IPS-15b (cell line): ENCODE results near the gene P3H3.

Experiments used
- H3K27me3 ChIP-seq: one replicate; pipeline ENCODE4 v1.6.1; 2013; ENCODE audit warnings: low read length; ENCODE audit not compliant: control insufficient read depth, insufficient read depth
- H3K36me3 ChIP-seq: one replicate; pipeline ENCODE4 v1.6.1; 2013; ENCODE audit warnings: low read length; ENCODE audit not compliant: control insufficient read depth, insufficient read depth
- H3K4me1 ChIP-seq: one replicate; pipeline ENCODE4 v1.6.1; 2013; ENCODE audit warnings: mild to moderate bottlenecking, low read length; ENCODE audit not compliant: control insufficient read depth, insufficient read depth
- H3K4me3 ChIP-seq: one replicate; pipeline ENCODE4 v1.5.1; 2013; ENCODE audit warnings: low read depth, low read length
- H3K9ac ChIP-seq: one replicate; pipeline ENCODE4 v1.6.1; 2013; ENCODE audit warnings: low read depth, mild to moderate bottlenecking, low read length
- H3K9me3 ChIP-seq: one replicate; pipeline ENCODE4 v1.6.1; 2013; ENCODE audit warnings: mild to moderate bottlenecking, low read length; ENCODE audit not compliant: control insufficient read depth, insufficient read depth

Gene P3H3

DNA sequence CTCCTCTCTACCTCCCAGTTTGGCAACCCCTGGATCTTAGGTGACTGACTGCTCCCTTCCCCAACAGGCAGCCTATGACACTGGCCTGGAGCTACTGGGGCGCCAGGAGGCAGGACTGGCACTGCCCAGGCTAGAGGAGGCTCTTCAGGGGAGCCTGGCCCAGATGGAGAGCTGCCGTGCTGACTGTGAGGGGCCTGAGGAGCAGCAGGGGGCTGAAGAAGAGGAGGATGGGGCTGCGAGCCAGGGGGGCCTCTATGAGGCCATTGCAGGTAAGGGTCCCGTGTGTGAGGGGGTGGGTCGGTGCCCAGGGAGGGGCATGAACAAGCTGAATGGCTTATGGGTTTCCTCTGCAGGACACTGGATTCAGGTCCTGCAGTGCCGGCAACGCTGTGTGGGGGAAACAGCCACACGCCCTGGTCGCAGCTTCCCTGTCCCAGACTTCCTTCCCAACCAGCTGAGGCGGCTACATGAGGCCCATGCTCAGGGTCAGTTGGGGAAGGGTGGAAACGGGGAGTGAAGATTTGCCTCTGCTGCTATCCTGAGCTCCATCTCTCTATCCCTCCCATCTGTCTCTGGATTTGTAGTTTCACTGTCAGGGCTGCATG is 2.2 kb downstream of the P3H3 start:
- Histone ChIP-seq H3K36me3 (peaks cover 32% of the 10 kb centered on the region), H3K9ac (peak overlapping the region; percentile 77), H3K27me3 (peaks cover 9% of the 10 kb centered on the region), H3K4me1 (peaks cover 4% of the 10 kb centered on the region), H3K9me3 (no peaks in the 10 kb centered on the region), H3K4me3 (peak overlapping the region; percentile 82)

DNA sequence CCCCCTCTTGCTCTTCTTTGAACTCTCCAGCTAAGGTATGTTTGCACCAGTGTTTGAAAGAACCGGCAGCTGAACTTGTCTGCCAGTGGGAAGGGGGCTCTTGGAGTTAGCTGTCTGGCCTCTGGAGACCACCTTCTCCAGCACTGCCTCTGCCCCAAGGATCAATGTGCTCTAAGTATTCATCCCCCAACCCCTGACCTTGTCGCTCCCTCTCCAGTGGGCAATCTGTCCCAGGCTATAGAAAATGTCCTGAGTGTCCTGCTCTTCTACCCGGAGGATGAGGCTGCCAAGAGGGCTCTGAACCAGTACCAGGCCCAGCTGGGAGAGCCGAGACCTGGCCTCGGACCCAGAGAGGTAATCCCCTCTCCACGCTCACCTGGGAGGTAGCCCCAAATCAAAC is 2.8 kb downstream of the P3H3 start:
- no peak overlapping the region for H3K4me3 ChIP-seq
- no peaks in the 10 kb centered on the region for H3K9me3 ChIP-seq
- peaks cover 32% of the 10 kb centered on the region for H3K36me3 ChIP-seq
- no peak overlapping the region for H3K9ac ChIP-seq
- peaks cover 7% of the 10 kb centered on the region for H3K27me3 ChIP-seq
- H3K4me1 ChIP-seq: peaks cover 4% of the 10 kb centered on the region

DNA sequence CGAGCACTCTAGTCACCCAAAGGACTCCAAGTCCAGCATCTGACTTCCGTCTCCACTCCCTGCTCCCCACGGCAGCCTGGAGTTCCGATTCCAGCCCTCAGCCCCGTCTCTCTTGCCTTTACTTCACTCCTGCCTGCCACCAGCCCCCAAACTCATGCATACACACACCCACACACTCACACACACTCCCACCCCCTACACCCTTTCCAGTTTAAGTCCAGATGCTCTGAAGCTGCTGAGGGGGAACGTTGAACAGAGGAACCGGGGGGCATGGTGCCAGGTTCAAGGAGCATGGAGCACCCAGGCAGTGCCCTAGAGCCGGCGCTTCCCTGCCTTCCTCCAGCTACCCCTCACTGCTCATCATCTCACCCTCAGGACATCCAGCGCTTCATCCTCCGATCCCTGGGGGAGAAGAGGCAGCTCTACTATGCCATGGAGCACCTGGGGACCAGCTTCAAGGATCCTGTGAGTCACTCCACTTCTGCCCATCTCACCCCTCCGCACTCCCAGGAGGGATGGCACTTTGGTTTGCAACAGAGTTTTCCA is 3.3 kb downstream of the P3H3 start:
- no peaks in the 10 kb centered on the region for H3K9me3 ChIP-seq
- H3K27me3 ChIP-seq: peaks cover 2% of the 10 kb centered on the region
- H3K36me3 ChIP-seq: peaks cover 36% of the 10 kb centered on the region
- peaks cover 4% of the 10 kb centered on the region for H3K4me1 ChIP-seq
- H3K9ac ChIP-seq: no peak overlapping the region
- H3K4me3 ChIP-seq: no peak overlapping the region

DNA sequence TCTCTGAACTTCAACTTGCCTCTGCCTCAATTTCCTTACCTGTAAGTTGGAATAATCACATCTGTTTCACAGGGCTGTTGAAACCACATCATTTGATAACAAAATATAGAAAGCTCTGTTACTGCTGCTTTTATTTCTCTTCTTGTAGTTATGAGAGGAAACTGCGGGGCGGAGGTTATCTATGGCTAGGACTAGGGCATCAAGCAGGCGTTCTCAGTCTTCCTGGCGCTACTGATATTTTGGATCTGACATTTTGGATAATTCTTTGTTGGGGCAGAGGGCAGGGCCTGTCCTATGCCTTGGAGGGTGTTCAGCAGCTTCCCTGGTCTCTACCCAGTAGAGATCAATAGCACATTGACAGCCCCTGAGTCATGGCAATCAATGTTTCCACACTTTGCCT is 3.9 kb downstream of the P3H3 start:
- no peak overlapping the region for H3K9ac ChIP-seq
- H3K4me3 ChIP-seq: no peak overlapping the region
- no peaks in the 10 kb centered on the region for H3K9me3 ChIP-seq
- no peaks in the 10 kb centered on the region for H3K27me3 ChIP-seq
- H3K36me3 ChIP-seq: peaks cover 39% of the 10 kb centered on the region
- peaks cover 2% of the 10 kb centered on the region for H3K4me1 ChIP-seq

DNA sequence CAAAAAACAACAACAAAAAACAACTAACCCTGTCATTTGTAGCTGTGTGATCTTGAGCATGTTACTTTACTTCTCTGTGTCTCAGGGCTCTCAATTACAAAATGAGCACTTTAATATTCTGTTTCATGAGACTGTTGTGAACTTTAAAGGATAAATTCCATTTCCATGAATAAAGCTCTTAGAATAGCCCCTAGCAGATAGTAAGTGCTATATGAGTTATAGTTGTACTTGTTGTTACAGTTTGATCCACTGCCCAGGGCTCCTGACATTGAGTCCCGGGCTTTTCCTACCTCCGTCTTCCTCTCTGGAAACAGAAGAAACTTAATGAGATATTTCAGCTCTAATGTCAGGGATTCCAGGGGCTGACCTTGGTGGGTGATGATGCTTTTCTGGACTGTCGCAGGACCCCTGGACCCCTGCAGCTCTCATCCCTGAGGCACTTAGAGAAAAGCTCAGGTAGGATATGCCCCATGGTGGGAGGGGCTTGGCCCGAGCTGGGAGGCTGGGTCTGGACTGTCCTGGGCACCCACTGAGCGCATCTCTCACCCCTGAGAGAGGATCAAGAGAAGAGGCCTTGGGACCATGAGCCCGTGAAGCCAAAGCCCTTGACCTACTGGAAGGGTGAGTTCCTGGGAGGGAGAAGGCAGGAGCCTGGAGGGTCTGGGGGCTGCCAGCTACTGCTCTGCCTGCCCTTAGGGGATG is 5.1 kb downstream of the P3H3 start:
- Histone ChIP-seq H3K9me3 (no peaks in the 10 kb centered on the region), H3K27me3 (no peaks in the 10 kb centered on the region), H3K9ac (no peak overlapping the region), H3K4me3 (no peak overlapping the region), H3K4me1 (no peaks in the 10 kb centered on the region), H3K36me3 (peaks cover 51% of the 10 kb centered on the region)

DNA sequence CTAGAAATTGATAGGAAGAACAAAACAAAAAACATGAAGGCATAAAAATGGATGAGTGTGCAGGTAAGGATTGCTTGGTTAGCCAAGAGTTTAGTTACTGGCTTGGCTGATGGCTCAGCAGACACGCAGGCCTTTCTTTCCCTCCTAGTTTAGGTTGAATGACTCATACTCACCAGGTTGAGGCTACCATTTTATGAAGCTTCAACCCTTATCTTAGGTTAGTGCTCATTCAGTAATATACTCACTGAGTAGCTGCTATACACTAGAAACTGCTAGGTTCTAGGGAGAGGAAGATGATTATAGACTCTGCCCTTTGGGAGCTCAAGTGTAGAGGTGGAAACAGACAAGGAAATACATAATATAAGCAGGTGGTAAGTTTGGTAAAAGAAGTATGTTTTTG is 6.0 kb downstream of the P3H3 start:
- Histone ChIP-seq H3K27me3 (no peaks in the 10 kb centered on the region), H3K9me3 (no peaks in the 10 kb centered on the region), H3K4me3 (no peak overlapping the region), H3K36me3 (peaks cover 54% of the 10 kb centered on the region), H3K9ac (no peak overlapping the region), H3K4me1 (no peaks in the 10 kb centered on the region)

DNA sequence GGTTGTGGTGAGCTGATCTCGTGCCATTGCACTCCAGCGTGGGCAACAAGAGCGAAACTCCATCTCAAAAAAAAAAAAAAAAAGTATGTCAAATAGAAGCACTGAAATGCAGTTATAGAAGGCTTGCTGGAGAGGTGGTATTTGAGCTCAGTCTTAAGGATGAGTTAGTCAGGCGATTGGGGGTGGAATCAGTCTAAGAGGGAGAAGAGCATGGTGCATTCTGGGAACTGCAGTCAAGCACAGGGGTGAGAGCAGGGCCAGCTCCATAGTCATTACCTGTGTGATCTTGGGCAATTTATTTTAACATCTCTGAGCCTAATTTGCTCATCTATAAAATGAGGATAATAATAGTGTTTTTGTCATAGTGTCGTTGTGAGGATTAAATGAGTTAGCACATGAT is 6.7 kb downstream of the P3H3 start:
- H3K4me1 ChIP-seq: no peaks in the 10 kb centered on the region
- no peak overlapping the region for H3K9ac ChIP-seq
- no peaks in the 10 kb centered on the region for H3K9me3 ChIP-seq
- no peak overlapping the region for H3K4me3 ChIP-seq
- peaks cover 60% of the 10 kb centered on the region for H3K36me3 ChIP-seq
- H3K27me3 ChIP-seq: no peaks in the 10 kb centered on the region

DNA sequence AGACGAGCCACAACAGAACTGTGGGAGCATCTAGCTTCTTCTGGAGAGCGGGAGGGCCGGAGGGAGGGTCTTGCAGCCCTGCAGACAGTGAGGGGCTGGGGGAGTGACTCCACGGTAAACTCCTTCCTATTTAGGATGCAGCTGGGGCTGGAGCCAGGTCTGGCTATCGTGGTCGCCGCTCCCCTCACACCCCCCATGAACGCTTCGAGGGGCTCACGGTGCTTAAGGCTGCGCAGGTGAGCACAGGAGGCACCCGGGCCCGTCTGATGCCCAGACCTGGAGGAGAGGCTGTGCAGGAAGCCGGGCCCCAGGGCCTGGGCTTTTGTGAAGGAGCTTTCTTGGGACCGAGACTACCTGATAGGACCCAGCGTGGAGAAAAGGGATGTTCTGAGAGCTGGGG is 8.6 kb downstream of the P3H3 start:
- Histone ChIP-seq H3K9ac (no peak overlapping the region), H3K9me3 (no peaks in the 10 kb centered on the region), H3K36me3 (peaks cover 43% of the 10 kb centered on the region), H3K4me1 (no peaks in the 10 kb centered on the region), H3K4me3 (no peak overlapping the region), H3K27me3 (no peaks in the 10 kb centered on the region)

DNA sequence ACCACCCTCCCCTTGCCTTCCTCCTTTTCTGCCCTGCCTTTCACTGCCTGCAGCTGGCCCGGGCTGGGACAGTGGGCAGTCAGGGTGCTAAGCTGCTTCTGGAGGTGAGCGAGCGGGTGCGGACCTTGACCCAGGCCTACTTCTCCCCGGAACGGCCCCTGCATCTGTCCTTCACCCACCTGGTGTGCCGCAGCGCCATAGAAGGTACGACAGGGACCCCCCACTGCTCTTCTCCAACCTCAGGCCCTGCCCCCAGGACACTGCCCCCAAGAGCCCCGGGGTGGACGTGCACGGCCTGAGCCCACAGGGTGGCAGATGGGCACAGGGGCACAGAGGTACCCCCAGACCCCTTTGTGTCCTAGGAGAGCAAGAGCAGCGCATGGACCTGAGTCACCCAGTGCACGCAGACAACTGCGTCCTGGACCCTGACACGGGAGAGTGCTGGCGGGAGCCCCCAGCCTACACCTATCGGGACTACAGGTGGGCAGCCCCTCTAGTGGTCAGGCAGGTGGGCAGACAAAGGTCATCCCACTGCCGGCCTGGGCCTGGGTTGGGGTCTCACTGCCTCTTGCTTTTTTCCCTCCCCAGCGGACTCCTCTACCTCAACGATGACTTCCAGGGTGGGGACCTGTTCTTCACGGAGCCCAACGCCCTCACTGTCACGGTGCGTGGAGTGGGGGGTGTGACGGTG is 9.3 kb downstream of the P3H3 start:
- Histone ChIP-seq H3K36me3 (peaks cover 39% of the 10 kb centered on the region), H3K4me1 (no peaks in the 10 kb centered on the region)

DNA sequence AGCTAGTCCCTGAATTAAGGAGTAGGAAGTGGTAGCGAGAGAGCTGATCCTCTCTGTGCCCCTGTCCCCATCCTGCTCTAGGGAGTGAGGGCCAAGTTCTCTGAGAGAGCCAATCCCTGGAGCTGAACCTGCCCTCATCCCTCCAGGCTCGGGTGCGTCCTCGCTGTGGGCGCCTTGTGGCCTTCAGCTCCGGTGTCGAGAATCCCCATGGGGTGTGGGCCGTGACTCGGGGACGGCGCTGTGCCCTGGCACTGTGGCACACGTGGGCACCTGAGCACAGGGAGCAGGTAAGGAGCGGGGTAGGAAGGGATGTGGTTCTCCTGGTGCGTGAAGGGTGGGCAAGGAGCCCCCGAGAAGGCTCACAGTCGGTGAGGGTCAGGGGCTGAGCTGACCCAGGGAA is 10.6 kb downstream of the P3H3 start:
- no peaks in the 10 kb centered on the region for H3K27me3 ChIP-seq
- H3K4me1 ChIP-seq: no peaks in the 10 kb centered on the region
- no peak overlapping the region for H3K9ac ChIP-seq
- no peak overlapping the region for H3K4me3 ChIP-seq
- peaks cover 45% of the 10 kb centered on the region for H3K36me3 ChIP-seq
- H3K9me3 ChIP-seq: no peaks in the 10 kb centered on the region

More for the DNA sequence above, 9.3 kb downstream of the P3H3 start:
- no peaks in the 10 kb centered on the region for H3K27me3 ChIP-seq
- no peaks in the 10 kb centered on the region for H3K9me3 ChIP-seq
- no peak overlapping the region for H3K9ac ChIP-seq
- no peak overlapping the region for H3K4me3 ChIP-seq

DNA sequence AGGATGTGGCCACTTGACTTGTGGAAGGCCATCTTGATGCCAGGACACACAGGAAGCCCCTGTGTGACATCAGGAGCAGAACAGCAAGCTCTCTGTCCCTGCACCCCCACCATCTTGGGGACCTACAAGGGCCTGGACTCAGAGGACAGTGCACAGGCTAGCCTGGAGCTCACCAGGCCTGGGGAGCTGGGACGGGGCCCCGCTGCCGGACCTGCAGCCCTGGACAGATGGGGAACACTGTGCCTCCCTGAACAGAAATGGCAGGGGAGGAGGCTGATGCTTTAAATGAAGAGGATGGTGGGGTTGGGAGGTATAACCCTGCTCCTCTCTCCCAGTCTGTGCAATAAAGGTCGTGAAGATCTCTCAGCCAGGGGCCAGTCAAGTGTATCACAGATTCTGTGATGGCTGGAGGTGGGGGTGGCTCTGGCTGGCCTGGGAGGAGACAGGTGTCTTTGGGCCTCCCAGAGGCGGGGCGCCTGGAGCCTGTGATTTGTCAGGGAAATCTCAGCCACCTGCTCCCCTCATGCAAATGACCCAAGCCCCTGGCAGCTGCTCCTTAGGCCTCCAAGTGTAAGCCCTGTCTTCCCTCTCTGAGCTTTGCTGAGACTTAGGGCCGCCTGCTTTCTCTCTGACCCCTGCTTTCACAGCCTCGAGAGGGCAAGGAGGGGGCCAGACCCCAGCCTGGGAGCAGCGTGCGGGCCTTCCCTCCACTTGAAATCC is 11.4 kb downstream of the P3H3 start:
- Histone ChIP-seq H3K27me3 (no peaks in the 10 kb centered on the region), H3K9ac (no peak overlapping the region), H3K4me3 (no peak overlapping the region), H3K4me1 (no peaks in the 10 kb centered on the region), H3K9me3 (no peaks in the 10 kb centered on the region), H3K36me3 (peaks cover 49% of the 10 kb centered on the region)
